Activated CD8-positive, alpha-beta memory T cell treated with anti-CD3 and anti-CD28 coated beads, Interleukin-2, amount 10 ng/mL, durations not matched to agents 7 days and 5 days (primary cell): ENCODE results near the gene ARF4. TPM values are rescaled to one million over a fixed set of nuclear protein-coding genes. Genes with fewer than 3 reads are reported as not detected.
A peak's percentile ranks its signal among the peaks of the same experiment; 100 is the strongest.

Experiments used
- ATAC-seq: fragments of 150-1000 bp; cut with Tn5 transposase; one replicate; pipeline ENCODE4 v1.10.0; 2021; ENCODE audit warnings: moderate library complexity
- CTCF ChIA-PET: fragments of 350-600 bp; sonication (Branson Sonifier 250); formaldehyde crosslinking; loops from one replicate; lab custom pipeline; 2021; ENCODE audit warnings: antibody characterized with exemption; lab: Charles Lee
- DNase-seq: peaks from one replicate; pipeline ENCODE4 v3.0.0-alpha.2; 2020
- H3K27ac Mint-ChIP-seq: one replicate; pipeline ENCODE4 v1.8.0; 2021; ENCODE audit warnings: mild to moderate bottlenecking, mixed read lengths
- H3K27me3 Mint-ChIP-seq: one replicate; pipeline ENCODE4 v1.8.0; 2021; ENCODE audit warnings: mixed read lengths
- H3K36me3 Mint-ChIP-seq: one replicate; pipeline ENCODE4 v1.8.0; 2021; ENCODE audit warnings: mild to moderate bottlenecking, mixed read lengths
- H3K4me1 Mint-ChIP-seq: one replicate; pipeline ENCODE4 v1.8.0; 2021; ENCODE audit warnings: mixed read lengths
- H3K4me3 Mint-ChIP-seq: one replicate; pipeline ENCODE4 v1.8.0; 2021; ENCODE audit warnings: mild to moderate bottlenecking, moderate library complexity, mixed read lengths
- H3K9me3 Mint-ChIP-seq: one replicate; pipeline ENCODE4 v1.8.0; 2022; ENCODE audit warnings: low read depth, mixed read lengths
- total RNA-seq, 2 experiments: library from RNA; stranded (reverse); gene quantifications; one replicate each; pipeline ENCODE4 v1.2.3, GENCODE V29; 2021

The ARF4 gene
- total RNA-seq, 2 experiments from 2014 or later = 51.3 to 61.6 TPM

DNA sequence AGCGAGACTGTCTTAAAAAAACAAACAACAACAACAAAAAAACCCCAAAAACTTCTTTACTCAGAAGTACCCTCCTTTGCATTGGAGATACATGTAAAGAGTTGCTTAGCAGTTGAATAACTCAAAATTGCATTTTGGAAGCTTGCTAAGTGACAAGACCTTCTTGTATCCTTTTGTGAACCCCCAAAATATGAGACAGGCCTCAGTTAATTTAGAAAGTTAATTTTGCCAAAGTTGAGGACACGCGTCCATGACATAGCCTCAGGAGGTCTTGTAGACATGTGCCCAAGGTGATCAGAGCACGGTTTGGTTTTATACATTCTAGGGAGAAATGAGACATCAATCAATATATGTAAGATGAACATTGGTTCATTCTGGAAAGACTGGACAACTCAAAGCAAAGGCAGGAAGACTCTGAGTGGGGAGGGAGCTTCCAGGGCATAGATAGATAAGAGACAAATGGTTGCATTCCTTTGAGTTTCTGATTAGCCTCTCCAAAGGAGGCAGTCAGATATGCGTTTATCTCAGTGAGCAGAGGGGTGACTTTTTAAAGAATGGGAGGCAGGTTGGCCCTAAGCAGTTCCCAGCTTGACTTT is 1.7 kb upstream of the ARF4 start:
- DNase-seq (no peak), ATAC-seq (no peak)
- Mint-ChIP-seq H3K4me3 (peak overlapping the region; percentile 92), H3K36me3 (peaks cover 18% of the 10 kb centered on the region), H3K9me3 (no peaks in the 10 kb centered on the region), H3K4me1 (peaks cover 23% of the 10 kb centered on the region), H3K27ac (peak overlapping the region; percentile 98), H3K27me3 (no peaks in the 10 kb centered on the region)
- CTCF ChIA-PET = interaction anchor here (1.2 to 2.8 kb wide), 4 partner anchors 43 to 227 kb away, joined by 3 to 18 read pairs (median 4); partner anchors contain the start of gene PDE12

DNA sequence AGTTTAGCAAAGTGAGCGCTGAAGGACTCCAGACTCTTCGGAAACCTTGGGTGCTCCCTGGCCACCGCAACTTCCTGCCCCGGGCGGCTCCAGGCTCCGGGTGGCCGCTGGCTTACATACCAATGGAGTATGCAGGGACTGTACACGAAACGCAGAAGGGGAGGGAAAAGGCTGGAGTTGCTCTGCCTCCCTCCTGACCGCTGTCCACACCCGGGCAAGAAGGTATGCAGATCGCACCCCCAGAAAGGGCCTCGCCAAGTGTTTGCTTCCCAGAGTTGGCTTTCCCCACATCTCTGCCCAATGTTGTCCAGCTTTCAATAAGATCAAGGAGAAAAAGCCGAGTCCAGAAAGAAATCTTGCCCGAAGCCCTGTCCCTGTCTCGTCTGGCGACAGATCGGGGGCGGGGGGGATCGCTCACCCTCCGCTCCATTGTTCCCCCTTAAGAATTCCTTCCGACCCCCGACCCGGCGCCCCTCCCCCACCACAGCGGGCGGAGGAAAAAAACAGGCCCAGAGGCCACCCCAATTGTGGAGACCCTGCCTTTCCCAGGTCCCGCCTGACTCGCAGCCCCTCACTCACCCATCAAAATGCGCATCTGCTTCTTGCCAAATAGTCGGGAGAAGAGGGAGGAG is 533 bp downstream of the ARF4 start:
- DNase-seq (peak; percentile 83), ATAC-seq (peak; percentile 6)
- H3K27me3 Mint-ChIP-seq = no peaks in the 10 kb centered on the region
- CTCF ChIA-PET = interaction anchor here (1.1 to 2.8 kb wide), 4 partner anchors 41 to 199 kb away, joined by 4 to 18 read pairs (median 7); partner anchors contain the start of genes PDE12 and SLMAP
- peak overlapping the region; percentile 92 for H3K4me3 Mint-ChIP-seq
- H3K36me3 Mint-ChIP-seq = peaks cover 15% of the 10 kb centered on the region
- no peaks in the 10 kb centered on the region for H3K9me3 Mint-ChIP-seq
- H3K4me1 Mint-ChIP-seq = peaks cover 36% of the 10 kb centered on the region
- H3K27ac Mint-ChIP-seq = peak overlapping the region; percentile 98

DNA sequence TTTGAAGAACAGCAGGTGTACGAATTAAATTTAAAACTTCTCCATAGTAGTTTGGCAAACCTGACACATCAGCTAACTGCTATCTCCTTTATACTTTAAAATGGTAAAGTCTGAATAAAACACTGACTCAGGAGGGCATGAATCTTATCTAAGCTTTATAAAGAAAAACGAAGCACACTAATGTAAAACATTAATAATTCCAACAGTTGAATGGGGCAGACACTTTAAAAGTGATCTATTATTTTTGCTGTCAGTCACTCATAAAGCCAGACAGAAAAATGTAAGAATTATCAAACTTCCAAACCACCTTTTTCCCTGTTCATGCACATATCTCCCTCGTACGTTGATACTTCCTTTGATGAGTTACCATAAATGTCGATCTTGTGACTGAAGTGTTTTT is 2.6 kb downstream of the ARF4 start:
- CTCF ChIA-PET = interaction anchor here (1.0 to 1.3 kb wide), 4 partner anchors 14 to 38 kb away, joined by 3 to 4 read pairs (median 3); partner anchors contain the start of gene PDE12
- ATAC-seq = no peak
- Mint-ChIP-seq H3K36me3 (peaks cover 20% of the 10 kb centered on the region), H3K27me3 (no peaks in the 10 kb centered on the region), H3K4me3 (peak overlapping the region; percentile 2), H3K9me3 (no peaks in the 10 kb centered on the region), H3K4me1 (peaks cover 39% of the 10 kb centered on the region), H3K27ac (no peak overlapping the region)
- DNase-seq = no peak

DNA sequence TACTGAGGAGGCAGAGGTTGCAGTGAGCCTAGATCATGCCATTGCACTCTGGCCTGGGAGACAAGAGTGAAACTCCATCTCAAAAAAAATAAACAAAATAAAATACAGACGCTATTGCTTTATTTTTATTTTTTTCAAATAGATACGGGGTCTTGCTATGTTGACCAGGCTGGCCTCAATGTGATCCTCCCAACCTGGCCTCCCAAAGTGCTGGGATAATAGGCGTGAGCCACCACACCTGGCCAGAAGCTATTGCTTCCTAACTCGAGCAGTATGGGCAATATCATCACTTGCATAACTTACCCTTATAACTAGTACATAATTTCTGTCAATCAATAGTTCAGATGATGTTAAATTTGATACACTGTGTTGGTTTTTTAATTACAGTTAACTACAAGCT is 3.0 kb downstream of the ARF4 start:
- DNase-seq (no peak), ATAC-seq (no peak)
- Mint-ChIP-seq H3K9me3 (no peaks in the 10 kb centered on the region), H3K27me3 (no peaks in the 10 kb centered on the region), H3K36me3 (peaks cover 20% of the 10 kb centered on the region), H3K4me1 (peaks cover 36% of the 10 kb centered on the region), H3K27ac (no peak overlapping the region), H3K4me3 (no peak overlapping the region)
- CTCF ChIA-PET = interaction anchor here (1.0 to 1.3 kb wide), 4 partner anchors 14 to 38 kb away, joined by 3 to 4 read pairs (median 3); partner anchors contain the start of gene PDE12

DNA sequence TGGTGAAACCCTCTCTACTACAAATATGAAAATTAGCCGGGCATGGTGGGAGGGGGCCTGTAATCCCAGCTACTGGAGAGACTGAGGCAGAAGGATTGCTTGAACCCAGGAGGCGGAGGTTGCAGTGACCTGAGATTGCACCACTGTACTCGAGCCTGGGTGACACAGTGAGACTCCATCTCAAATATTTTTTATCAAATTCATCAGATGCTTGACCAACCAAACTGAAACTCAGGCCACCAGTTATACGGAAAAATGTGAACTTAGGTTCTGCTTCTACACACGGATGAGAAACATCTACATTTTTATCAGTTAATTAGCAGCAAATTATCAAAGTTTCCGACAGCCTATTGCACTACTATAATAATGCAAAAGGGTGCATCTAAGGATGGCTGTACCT is 4.8 kb downstream of the ARF4 start:
- Mint-ChIP-seq H3K27ac (no peak overlapping the region), H3K9me3 (no peaks in the 10 kb centered on the region), H3K36me3 (peaks cover 19% of the 10 kb centered on the region), H3K4me1 (peaks cover 33% of the 10 kb centered on the region), H3K4me3 (no peak overlapping the region), H3K27me3 (no peaks in the 10 kb centered on the region)
- CTCF ChIA-PET = no interaction called here
- DNase-seq (no peak), ATAC-seq (no peak)

DNA sequence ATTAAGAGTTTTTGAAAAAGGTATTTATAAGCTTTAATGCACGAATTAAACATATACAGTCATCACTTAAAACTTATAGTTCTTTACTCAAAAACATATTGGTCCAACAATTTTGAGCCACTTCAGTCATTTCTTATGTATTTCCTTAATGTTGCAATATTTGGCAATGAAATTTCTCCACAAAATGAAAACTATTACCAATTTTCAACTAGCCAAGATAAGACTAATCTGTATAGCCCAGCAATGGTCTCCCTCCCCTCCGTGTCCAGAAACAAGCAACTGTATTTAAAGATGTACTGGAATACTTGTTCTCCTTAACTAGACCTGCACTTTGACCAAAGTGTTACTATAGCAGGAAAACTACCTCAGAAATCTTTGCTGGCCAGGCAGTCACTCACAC is 9.2 kb downstream of the ARF4 start:
- H3K4me1 Mint-ChIP-seq = peaks cover 25% of the 10 kb centered on the region
- peaks cover 26% of the 10 kb centered on the region for H3K36me3 Mint-ChIP-seq
- H3K9me3 Mint-ChIP-seq = no peaks in the 10 kb centered on the region
- no peak overlapping the region for H3K27ac Mint-ChIP-seq
- DNase-seq (no peak), ATAC-seq (no peak)
- H3K27me3 Mint-ChIP-seq = no peaks in the 10 kb centered on the region
- CTCF ChIA-PET = no interaction called here
- no peak overlapping the region for H3K4me3 Mint-ChIP-seq

DNA sequence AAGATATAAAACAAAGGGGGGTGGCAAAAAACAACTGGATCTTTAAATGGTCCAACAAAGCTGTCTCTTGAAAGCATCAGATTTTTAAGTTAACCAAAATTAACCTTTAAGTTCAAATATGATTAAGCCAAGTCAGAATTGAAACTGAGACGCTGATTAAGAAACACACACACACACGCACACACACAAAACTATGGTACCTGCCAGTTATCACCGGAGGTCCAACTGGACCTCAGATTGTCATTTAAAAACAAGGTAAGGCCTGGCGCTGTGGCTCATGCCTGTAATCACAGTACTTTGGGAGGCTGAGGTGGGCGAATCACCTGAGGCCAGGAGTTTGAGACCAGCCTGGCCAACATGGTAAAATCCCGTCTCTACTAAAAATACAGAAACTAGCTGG is 10.4 kb downstream of the ARF4 start:
- Mint-ChIP-seq H3K27ac (peak overlapping the region; percentile 28), H3K36me3 (peaks cover 26% of the 10 kb centered on the region), H3K9me3 (no peaks in the 10 kb centered on the region), H3K4me3 (no peak overlapping the region), H3K4me1 (peaks cover 21% of the 10 kb centered on the region), H3K27me3 (no peaks in the 10 kb centered on the region)
- CTCF ChIA-PET = no interaction called here
- no peak for ATAC-seq
- DNase-seq = no peak

DNA sequence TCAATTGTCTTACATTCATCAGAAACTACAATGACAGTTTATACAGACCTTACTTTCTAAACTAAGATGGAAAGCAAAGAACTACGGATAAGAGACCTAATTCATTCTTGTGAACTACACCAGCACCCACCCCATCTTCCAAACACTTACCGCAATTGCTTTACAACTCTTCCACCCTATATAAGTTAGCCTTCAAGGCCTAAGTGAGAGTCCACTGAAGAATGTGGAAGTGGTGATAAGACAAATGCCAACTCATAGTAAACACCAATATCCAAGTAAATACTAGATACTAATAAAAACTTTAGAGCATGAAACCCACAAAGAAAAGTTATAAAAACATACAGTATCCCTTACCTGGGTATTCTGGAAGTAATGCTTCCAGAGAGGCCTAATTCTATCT is 13.6 kb downstream of the ARF4 start:
- Mint-ChIP-seq H3K27me3 (no peaks in the 10 kb centered on the region), H3K4me3 (no peak overlapping the region), H3K36me3 (peaks cover 20% of the 10 kb centered on the region), H3K27ac (no peak overlapping the region), H3K9me3 (no peaks in the 10 kb centered on the region), H3K4me1 (peaks cover 16% of the 10 kb centered on the region)
- CTCF ChIA-PET = no interaction called here
- no peak for ATAC-seq
- no peak for DNase-seq

DNA sequence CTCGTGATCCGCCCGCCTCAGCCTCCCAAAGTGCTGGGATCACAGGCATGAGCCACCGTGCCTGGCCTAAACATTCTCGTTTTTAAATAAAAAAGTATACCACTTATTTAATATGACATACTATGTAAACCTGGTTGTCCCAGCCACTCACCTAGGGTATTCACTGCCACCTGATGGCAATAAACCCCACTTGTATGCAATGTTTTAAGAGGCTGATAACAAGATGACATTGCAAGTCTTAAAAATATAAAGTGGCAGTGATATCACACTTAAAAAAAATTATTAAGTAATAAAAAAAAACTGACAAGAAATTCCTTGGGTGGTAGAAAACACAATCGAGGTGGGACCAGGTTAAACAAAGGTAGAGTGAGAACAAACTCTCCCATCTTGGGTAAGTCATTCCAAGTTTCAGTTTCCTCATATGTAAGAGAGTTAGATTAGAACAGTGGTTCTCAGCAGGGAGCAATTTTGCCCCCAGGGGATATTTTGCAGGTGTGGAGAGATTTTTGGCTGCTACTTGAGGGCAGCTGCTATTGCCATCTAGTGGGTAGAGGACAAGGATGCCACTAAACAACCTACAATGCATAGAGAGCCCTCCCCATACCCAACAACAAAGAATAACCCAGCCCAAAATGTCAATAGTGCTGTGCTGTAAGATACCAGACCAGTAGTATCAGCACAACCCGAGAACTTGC is 14.5 kb downstream of the ARF4 start:
- H3K36me3 Mint-ChIP-seq = peaks cover 25% of the 10 kb centered on the region
- H3K27ac Mint-ChIP-seq = no peak overlapping the region
- CTCF ChIA-PET = interaction anchor here (1.9 kb wide), 1 partner anchor 26 kb away, joined by 5 read pairs; no protein-coding TSS in a partner anchor
- H3K4me1 Mint-ChIP-seq = peaks cover 15% of the 10 kb centered on the region
- no peaks in the 10 kb centered on the region for H3K27me3 Mint-ChIP-seq
- ATAC-seq (peak; percentile 30), DNase-seq (no peak)
- H3K4me3 Mint-ChIP-seq = no peak overlapping the region
- H3K9me3 Mint-ChIP-seq = no peaks in the 10 kb centered on the region

DNA sequence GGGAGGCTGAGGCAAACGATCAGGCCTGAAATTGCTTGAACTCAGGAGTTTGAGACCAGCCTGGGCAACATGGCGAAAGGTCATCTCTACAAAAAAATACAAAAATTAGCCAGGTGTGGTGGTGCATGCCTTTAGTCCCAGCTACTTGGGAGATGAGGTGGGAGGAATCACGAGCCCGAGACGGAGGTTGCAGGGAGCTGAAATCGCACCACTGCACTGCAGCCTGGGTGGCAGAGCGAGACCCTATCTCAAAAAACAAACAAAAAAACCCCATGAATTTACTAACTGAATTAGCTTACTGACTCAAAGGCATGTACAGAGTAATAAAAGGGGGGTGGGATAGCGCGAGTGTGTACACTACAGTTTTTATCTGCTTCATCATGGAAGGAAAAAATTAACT is 19.3 kb downstream of the ARF4 start:
- CTCF ChIA-PET = interaction anchor here (1.8 kb wide), 1 partner anchor 10 kb away, joined by 6 read pairs; no protein-coding TSS in a partner anchor
- H3K36me3 Mint-ChIP-seq = peaks cover 45% of the 10 kb centered on the region
- peaks cover 11% of the 10 kb centered on the region for H3K4me1 Mint-ChIP-seq
- no peak overlapping the region for H3K4me3 Mint-ChIP-seq
- H3K27me3 Mint-ChIP-seq = no peaks in the 10 kb centered on the region
- H3K27ac Mint-ChIP-seq = no peak overlapping the region
- DNase-seq (no peak), ATAC-seq (no peak)
- H3K9me3 Mint-ChIP-seq = no peaks in the 10 kb centered on the region

DNA sequence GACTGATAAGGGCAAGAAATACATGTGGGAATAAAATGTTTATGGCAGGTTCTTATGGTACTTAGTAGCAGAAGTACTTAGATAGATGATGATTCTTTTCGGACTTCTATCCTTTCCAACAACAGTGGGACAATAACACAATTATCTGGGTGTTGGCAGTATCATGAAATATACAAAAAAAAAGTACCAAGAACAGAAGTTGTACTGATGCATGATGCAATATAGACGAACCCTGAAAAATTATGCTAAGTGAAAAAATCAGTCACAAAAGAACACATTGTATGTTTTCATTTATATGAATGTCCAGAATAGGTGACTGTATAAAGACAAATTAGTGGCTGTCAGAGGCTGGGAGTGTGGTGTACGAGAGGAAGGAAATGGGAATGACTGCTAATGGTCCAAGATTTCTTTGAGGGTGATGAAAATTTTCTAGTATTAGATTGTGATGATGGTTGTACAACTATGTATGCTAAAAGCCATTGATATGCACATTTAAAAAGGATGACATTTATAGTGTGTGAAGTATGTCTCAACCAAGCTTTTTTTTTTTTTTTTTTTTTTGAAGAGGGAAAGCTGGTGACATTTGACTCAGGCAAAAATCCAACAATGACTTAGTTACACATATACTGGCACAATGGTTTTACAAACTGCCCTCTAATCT is 21.0 kb downstream of the ARF4 start:
- Mint-ChIP-seq H3K9me3 (no peaks in the 10 kb centered on the region), H3K4me3 (no peak overlapping the region), H3K4me1 (peaks cover 9% of the 10 kb centered on the region), H3K36me3 (peaks cover 54% of the 10 kb centered on the region), H3K27ac (peak overlapping the region; percentile 35), H3K27me3 (no peaks in the 10 kb centered on the region)
- ATAC-seq (no peak), DNase-seq (no peak)
- CTCF ChIA-PET = no interaction called here

DNA sequence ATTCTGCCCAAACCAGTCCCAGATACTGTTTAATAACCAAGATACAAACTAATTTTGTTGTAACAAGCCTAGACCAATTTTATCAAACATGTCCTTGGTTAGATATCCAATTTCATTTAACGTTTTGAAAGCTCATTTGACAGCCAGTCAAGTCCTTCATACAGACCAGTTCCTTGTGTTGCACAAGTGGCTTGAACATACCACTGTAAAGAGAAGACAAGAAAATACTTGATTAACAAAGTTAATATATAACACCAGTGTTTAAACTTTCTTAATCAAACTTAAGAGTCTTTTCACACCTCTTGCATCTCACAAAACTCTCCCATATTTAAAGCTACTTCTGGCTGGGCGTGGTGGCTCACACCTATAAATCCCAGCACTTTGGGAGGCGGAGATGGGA is 25.0 kb downstream of the ARF4 start:
- H3K27ac Mint-ChIP-seq = peak overlapping the region; percentile 24
- no peaks in the 10 kb centered on the region for H3K27me3 Mint-ChIP-seq
- CTCF ChIA-PET = no interaction called here
- no peaks in the 10 kb centered on the region for H3K9me3 Mint-ChIP-seq
- no peak overlapping the region for H3K4me3 Mint-ChIP-seq
- H3K36me3 Mint-ChIP-seq = peaks cover 51% of the 10 kb centered on the region
- no peak for ATAC-seq
- no peak for DNase-seq
- peaks cover 7% of the 10 kb centered on the region for H3K4me1 Mint-ChIP-seq

DNA sequence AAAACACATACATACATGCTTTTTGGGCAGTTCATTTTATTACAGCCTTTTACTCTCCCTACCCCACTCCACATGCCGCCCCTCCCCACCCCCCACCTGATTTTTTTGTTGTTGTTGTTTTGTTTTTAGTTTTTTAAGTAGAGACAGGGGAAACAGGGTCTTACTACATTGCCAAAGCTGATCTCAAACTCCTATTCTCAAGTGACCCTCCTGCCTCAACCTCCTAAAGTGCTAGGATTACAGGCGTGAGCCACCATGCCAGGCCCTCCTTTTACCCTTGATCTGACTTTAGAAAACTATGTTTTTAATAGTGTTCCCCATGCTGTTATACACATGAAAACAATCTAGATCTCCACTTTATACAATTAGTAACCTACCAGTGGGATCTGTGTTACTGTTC is 26.3 kb downstream of the ARF4 start:
- DNase-seq = no peak
- H3K36me3 Mint-ChIP-seq = peaks cover 50% of the 10 kb centered on the region
- CTCF ChIA-PET = no interaction called here
- H3K27ac Mint-ChIP-seq = no peak overlapping the region
- no peak overlapping the region for H3K4me3 Mint-ChIP-seq
- H3K4me1 Mint-ChIP-seq = peaks cover 1% of the 10 kb centered on the region
- H3K27me3 Mint-ChIP-seq = no peaks in the 10 kb centered on the region
- no peaks in the 10 kb centered on the region for H3K9me3 Mint-ChIP-seq
- no peak for ATAC-seq
